Activated CD8-positive, alpha-beta memory T cell treated with anti-CD3 and anti-CD28 coated beads, Interleukin-2, amount 50 U/mL, for 1 hour (primary cell): ENCODE measurements around the gene TBCA.

Experiments
- DNase-seq: peaks from one replicate; pipeline ENCODE4 v3.0.0-alpha.2; 2020; ENCODE audit errors: extremely low read depth

Gene TBCA

DNA sequence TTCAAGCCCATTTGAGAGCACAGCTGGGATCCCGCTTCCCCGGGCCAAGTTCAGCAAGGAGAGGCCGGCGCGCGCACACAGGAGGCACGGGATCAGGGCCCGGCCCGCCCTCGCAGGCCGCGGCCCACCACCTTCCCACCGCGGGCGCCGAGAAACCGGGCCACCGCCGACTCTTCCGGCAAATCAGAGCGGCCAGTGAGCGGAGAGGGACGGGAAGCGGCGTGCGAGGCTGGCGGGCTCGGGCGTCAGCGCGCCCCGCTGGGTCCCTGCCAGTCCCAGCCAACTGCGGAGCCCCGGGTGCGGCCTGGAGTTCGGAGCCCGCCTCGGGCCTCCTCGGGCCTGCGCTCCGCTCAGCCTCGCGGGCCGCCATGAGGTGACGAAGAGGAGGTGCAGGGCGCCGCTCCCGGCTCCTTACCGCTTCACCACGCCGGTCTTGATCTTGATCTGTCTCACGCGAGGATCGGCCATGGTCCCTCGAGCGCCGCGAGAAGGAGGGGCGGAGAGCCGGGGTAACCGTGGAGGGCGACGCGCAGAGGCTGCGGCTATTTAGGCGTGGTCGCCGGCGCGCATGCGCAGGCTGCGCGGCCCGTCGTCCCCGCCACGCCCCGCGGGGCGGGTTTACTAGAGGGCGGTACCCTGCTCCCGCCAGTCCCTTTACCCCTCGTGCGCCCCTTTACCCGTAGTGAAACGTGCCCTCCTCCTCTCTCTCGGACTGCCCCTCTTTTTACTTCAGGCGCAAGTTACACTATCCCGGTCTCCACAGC lies at the start of gene TBCA:
TBCA (minus strand) TSS at position 550 of the 764 bp plus-strand sequence; CDS start at position 468, 82 bp downstream.
- DNase-seq = peak; percentile 78

DNA sequence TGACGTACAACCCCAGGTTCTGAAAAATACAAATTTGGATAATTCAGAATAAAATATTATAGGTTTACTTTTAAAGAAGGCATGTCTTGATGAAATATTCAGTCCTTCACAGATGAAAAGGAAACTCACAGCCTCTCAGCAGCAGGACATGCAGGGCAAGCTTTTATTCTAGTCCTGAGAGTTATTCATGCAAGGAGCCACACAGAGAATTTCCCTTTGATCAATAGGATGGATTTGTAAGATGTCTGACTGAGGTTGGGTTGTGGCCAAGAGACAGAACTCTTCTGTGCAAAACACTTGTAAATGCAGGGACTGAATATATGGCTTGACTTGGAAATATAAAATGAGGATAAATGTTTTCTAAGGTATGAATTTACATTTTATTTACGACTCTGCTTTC lies 48.8 kb upstream of the TBCA start:
- no peak for DNase-seq

GRCh38 chr5:77816686-77817085 lies 40.5 kb upstream of the TBCA start:
- DNase-seq = no peak

GRCh38 chr5:77812926-77813589 lies 36.9 kb upstream of the TBCA start:
- DNase-seq = no peak

DNA sequence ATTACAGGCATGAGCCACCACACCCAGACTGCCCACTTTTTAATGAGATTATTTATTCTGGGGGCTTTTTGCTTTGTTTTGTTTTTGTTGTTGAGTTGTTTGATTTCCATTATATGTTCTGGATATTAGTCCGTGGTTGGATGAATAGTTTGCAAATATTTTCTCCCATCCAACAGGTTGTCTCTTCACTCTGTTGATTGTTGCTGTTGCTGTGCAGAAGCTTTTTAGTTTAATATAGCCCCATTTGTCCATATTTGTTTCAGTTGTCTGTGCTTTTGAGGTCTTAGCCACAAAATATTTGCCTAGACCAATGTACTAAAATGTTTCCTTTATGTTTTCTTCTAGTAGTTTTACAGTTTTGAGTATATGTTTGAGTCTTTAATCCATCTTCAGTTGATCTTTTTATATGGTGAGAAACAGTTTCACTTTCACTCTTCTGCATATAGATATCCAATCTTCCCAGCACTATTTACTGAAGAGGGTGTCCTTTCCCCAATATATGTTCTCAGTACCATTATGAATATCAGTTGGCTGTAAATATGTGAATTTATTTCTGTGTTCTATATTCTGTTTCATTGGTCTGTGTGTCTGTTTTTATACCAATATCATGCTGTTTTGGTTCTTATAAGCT lies 30.2 kb upstream of the TBCA start:
- no peak for DNase-seq

DNA sequence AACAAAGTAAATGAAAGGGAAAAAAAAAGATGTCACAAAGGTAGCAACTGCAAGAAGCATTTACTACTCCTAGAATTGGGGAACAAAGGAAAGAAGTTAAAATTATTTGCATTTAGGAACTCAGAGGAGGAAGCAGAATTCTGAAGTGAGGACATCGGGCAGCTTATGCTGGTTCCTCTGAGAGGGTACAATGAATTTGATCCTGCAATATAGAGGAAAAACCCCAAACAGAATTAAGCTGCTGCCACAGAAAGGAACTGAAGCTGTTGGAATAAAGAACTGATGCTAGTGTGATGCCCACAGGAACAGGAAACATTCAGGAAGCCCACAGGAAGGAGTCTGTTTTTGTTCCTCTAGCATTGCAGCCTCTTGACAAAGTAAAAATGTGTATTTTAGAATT lies 22.3 kb upstream of the TBCA start:
- DNase-seq = no peak

GRCh38 chr5:77797136-77797535 lies 21.0 kb upstream of the TBCA start:
- no peak for DNase-seq

- DNase-seq = no peak
These were observed 19.7 kb upstream of the TBCA start for GRCh38 chr5:77795846-77796245.

- DNase-seq = no peak
These were observed 19.1 kb upstream of the TBCA start for GRCh38 chr5:77795268-77795667.

DNA sequence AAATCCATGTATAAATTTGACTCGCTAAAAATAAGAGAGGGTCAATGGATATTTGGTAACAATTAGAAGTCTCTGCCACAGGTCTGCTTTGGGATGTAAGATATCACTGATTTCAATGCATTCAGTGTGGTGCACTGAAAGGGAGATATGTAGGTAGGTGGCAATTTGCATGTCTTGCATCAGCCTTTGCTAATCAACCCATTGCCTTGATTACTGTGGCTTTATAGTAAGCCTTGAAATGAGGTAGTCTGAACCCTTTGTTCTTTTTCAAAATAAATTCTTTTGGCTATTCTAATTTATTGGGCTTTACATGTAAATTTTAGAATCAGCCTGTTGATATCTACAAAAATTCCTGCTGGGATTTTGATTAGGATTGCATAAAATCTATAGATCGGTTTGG lies 15.8 kb upstream of the TBCA start:
- DNase-seq = no peak

DNA sequence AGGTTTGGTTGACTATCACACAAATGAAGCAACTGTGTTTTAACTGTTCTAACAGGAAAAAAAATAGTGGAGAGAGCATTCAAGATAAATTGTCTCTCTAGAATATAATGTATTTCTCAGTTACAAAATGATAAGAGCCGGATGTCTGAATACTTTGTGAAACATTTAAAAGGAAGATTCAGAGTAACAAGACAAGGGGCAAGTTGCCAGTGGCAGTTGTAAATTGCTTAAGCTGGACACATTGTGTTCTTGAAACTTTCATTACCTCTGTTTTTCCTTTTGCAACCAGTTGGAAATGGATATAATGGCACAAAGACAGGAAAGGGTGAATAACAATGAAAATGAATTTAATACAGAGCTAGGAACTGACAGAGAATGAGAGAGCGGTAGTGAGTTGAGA lies 15.2 kb upstream of the TBCA start:
- DNase-seq = no peak

DNA sequence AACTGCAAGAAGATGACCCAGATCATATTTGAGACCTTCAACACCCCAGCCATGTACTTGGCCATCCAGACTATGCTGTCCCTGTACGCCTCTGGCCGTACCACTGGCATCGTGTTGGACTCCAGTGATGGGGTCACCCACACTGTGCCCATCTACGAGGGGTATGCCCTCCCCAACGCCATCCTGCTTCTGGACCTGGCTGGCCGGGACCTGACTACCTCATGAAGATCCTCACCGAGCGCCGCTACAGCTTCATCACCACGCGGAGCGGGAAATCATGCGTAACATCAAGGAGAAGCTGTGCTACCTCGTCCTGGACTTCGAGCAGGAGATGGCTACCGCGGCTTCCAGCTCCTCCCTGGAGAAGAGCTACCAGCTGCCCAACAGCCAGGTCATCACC lies 9.1 kb upstream of the TBCA start:
- no peak for DNase-seq

- no peak for DNase-seq
These were observed 8.6 kb upstream of the TBCA start for GRCh38 chr5:77784735-77785134.

GRCh38 chr5:77781076-77781475 lies 4.9 kb upstream of the TBCA start:
- DNase-seq = no peak

- no peak for DNase-seq
These were observed 2.8 kb upstream of the TBCA start for GRCh38 chr5:77778881-77779438.

- no peak for DNase-seq
These were observed 2.3 kb upstream of the TBCA start for GRCh38 chr5:77778398-77778797.

- no peak for DNase-seq
These were observed 1.8 kb upstream of the TBCA start for GRCh38 chr5:77777911-77778310.

DNA sequence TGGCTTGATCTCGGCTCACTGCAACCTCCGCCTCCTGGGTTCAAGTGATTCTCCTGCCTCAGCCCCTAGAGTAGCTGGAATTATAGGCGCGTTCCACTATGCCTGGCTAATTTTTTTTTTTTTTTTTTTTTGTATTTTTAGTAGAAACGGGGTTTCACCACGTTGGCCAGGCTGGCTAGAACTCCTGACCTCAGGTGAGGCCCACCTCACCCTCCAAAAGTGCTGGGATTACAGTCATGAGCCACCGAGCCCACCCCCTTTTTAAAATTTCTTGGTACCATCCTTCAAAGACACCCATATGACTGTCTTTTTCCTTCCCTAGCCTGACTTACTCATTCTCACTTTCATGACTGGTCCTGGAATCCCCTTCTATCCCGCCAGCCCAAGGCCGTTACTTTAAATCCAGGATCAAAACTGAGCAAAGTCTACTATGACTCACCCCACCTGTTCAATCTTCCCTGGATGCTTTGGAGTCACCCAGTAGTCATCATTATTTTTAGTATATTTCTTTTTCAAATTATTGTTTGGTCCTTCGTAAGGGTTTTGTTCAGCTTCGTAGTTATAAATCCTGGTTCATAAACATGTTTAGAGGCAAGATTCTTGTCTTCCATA lies 1.2 kb upstream of the TBCA start:
- DNase-seq = no peak

- DNase-seq = no peak
These were observed 541 bp upstream of the TBCA start for GRCh38 chr5:77776554-77777206.

DNA sequence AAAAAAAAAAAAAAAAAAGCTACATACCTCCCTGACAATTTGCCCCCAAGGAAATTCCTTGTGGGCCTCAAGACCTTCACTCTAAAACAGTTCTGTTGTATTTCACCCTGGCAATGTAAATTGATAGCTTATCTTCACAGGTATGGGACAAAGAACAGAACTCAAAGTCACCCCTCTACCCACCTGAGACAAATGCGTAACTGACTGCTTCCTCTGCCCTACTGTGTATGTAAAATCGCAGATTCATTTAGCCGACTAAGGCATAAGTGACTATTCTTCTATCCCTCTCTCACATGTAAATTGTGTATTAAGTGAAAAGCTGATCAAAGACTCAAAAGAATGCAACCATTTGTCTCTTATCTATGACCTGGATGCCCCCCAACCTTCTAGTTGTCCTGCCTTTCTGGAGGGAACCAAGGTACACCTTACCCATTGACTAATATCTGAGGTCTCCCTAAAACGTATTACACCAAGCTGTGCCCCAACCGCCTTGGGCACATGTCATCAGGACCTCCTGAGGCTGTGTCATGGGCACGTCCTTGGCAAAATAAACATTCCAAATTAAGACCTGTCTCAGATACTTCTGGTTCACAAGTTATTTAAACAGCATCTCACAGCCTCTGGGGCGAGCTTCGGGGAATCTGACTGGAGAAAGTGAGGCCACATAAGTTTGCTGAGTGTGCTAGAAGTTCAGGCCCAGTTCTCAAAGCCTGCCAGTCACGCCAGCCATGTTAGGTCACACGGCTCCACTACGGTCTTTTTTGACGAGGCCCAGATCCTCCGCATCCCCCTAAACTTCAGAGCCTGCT lies 954 bp downstream of the TBCA start:
- DNase-seq = no peak

GRCh38 chr5:77773734-77774280 lies 2.3 kb downstream of the TBCA start:
- DNase-seq = no peak
